HepG2 (cell line): ENCODE data around the gene ACSL1. TPM values are rescaled to one million over a fixed set of nuclear protein-coding genes. Genes with fewer than 3 reads are reported as not detected.
A peak's percentile ranks its signal among the peaks of the same experiment; 100 is the strongest.

Experiments
- KLF11 ChIP-seq: IDR thresholded peaks from 2 replicates; pipeline ENCODE4 v1.6.1; 2016; ENCODE audit warnings: missing compliant biosample characterization
- MBNL3 ChIP-seq: fragments of 250-450 bp; sonication (Bioruptor Pico); conservative IDR thresholded peaks from 2 replicates; pipeline ENCODE4 v1.8.0; 2022; ENCODE audit warnings: mild to moderate bottlenecking, inconsistent platforms
- PBX3 ChIP-seq: sonication (generic); formaldehyde crosslinking; IDR thresholded peaks from 2 replicates; pipeline ENCODE4 v1.8.1; 2023; ENCODE audit warnings: missing genetic modification reagents, inconsistent platforms, borderline replicate concordance
- TCF12 ChIP-seq, 2 experiments: fragments of 450-650 bp in 1 of 2; sonication (generic) in 1 of 2; formaldehyde crosslinking in 1 of 2; IDR thresholded peaks; 2 replicates each; pipeline versions ENCODE4 v1.6.1 to v1.8.0; 2017 to 2022; ENCODE audit warnings: antibody characterized with exemption in 1 of 2, mild to moderate bottlenecking in 1 of 2, missing genetic modification reagents in 1 of 2, moderate library complexity in 1 of 2
- ZBTB20 ChIP-seq: sonication (generic); formaldehyde crosslinking; IDR thresholded peaks from 2 replicates; pipeline ENCODE4 v1.8.1; 2023; ENCODE audit warnings: missing genetic modification reagents, low read depth, mild to moderate bottlenecking, borderline replicate concordance
- ZBTB40 ChIP-seq, 2 experiments: fragments of 450-650 bp in 1 of 2; sonication (generic) in 1 of 2; formaldehyde crosslinking in 1 of 2; IDR thresholded peaks; 2 replicates each; pipeline versions ENCODE4 v1.6.1 to v1.8.0; 2016 to 2022; ENCODE audit warnings: antibody characterized with exemption in 1 of 2, mild to moderate bottlenecking in 1 of 2, missing genetic modification reagents in 1 of 2
- ZFX ChIP-seq: sonication (generic); formaldehyde crosslinking; IDR thresholded peaks from 2 replicates; pipeline ENCODE4 v1.4.0; 2020; ENCODE audit warnings: mild to moderate bottlenecking, low read depth, missing genetic modification reagents, moderate library complexity
- ZNF232 ChIP-seq: sonication (generic); formaldehyde crosslinking; IDR thresholded peaks from 2 replicates; pipeline ENCODE4 v1.4.0; 2020; ENCODE audit warnings: missing genetic modification reagents, borderline replicate concordance
- ZNF670 ChIP-seq: sonication (generic); formaldehyde crosslinking; IDR thresholded peaks from 2 replicates; pipeline ENCODE4 v1.8.0; 2022; ENCODE audit warnings: mild to moderate bottlenecking, missing genetic modification reagents, borderline replicate concordance
- polyA plus RNA-seq, 8 experiments: library from polyadenylated mRNA; depleted of rRNA in 3 of 8; stranded (reverse) in 7 of 8; unstranded in 1 of 8; fragments of >200 nt; fragmentation: Illumina TruSeq in 4 of 8; extraction: Trizol in 4 of 8; gene quantifications; 2 replicates each; pipeline versions ENCODE4 v1.2.1 to v1.2.3, GENCODE V29; 2011 to 2016; ENCODE audit warnings: low read depth in 4 of 8, missing spikeins in 1 of 8, mixed read lengths in 1 of 8; ENCODE audit not compliant: insufficient read depth in 1 of 8
- total RNA-seq, 5 experiments: library from RNA; depleted of rRNA; stranded (reverse); fragments of >200 nt; fragmentation: Illumina TruSeq; extraction: Trizol; gene quantifications; 2 replicates each; pipeline ENCODE4 v1.2.3, GENCODE V29; 2016; ENCODE audit warnings: low read depth in 1 of 5
- TF ChIP-seq, protein P1 (sequence below): IDR thresholded peaks from 2 replicates; pipeline ENCODE4 v1.6.1; 2016; ENCODE audit warnings: missing compliant biosample characterization, missing genetic modification reagents, borderline replicate concordance
- TF ChIP-seq, protein P2 (sequence below): sonication (generic); formaldehyde crosslinking; IDR thresholded peaks from 2 replicates; pipeline ENCODE4 v1.8.0; 2022; ENCODE audit warnings: low read depth, missing genetic modification reagents
- TF ChIP-seq, protein P3 (sequence below): sonication (generic); formaldehyde crosslinking; IDR thresholded peaks from 2 replicates; pipeline ENCODE4 v1.5.1; 2020; ENCODE audit warnings: mild to moderate bottlenecking, moderate library complexity, missing genetic modification reagents

ACSL1 gene
- total and polyA plus RNA-seq, 2 of the 13 experiments (the other 11 are each of a cell fraction or from before 2014, with no cell fraction given), result 10.0 to 29.8 TPM

DNA sequence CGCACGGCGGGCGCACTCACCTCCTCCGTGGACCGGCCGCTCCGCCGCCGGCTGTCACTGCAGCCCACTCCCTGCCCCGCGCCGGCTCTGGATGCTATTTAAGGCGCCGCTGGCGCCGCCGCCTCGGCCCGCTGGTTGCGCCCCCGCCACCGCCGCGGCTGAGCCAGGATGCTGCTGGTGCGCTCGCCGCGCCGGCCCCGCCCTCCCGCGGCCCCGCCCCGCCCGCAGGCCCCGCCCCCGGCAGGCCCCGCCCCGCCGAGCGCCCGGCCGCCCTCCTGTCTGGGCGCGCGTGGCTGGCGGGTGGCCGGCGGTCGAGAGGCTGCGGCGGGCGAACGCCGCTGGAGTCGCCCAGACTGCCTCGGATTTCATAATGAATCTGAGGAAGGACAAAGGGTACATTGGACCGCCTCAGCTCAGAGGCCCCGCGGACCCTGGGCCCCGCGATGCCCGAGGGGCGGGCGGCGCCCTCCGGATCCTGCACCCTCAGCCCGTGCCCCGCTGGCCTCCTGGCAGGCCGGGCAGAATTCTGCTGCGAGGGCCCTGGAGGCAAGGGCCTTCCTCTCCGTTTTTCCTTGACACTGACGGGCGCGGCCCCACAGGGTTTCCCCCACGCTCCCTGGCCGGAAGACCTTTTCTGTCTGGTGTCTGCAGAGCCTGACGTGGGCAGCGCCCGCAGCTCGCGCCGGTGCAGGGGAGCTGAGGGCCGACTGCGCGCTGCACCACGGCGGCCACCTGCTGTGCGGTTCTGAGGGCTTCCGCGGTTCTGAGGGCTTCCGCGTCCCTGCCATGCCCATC lies at the start of gene ACSL1 (continued):
- no peak for TF ChIP-seq ZBTB40 (IDR thresholded peaks at IDR 0.05)
- no peak; the same call in 1 of the 2 replicates for TF ChIP-seq ZBTB40 (CRISPR knock-in tag; IDR thresholded peaks at IDR 0.05)
- TF ChIP-seq, protein P1, sequence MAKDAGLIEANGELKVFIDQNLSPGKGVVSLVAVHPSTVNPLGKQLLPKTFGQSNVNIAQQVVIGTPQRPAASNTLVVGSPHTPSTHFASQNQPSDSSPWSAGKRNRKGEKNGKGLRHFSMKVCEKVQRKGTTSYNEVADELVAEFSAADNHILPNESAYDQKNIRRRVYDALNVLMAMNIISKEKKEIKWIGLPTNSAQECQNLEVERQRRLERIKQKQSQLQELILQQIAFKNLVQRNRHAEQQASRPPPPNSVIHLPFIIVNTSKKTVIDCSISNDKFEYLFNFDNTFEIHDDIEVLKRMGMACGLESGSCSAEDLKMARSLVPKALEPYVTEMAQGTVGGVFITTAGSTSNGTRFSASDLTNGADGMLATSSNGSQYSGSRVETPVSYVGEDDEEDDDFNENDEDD, result no peak
- TF ChIP-seq, protein P2, sequence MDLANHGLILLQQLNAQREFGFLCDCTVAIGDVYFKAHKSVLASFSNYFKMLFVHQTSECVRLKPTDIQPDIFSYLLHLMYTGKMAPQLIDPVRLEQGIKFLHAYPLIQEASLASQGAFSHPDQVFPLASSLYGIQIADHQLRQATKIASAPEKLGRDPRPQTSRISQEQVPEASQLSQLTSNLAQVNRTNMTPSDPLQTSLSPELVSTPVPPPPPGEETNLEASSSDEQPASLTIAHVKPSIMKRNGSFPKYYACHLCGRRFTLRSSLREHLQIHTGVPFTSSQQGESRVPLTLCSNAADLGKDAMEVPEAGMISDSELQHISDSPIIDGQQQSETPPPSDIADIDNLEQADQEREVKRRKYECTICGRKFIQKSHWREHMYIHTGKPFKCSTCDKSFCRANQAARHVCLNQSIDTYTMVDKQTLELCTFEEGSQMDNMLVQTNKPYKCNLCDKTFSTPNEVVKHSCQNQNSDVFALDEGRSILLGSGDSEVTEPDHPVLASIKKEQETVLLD (CRISPR knock-in tag), result no peak
- TF ChIP-seq TCF12 (IDR thresholded peaks at IDR 0.05), result no peak
- no peak for TF ChIP-seq TCF12 (CRISPR knock-in tag; IDR thresholded peaks at IDR 0.05)
- TF ChIP-seq, protein P3, sequence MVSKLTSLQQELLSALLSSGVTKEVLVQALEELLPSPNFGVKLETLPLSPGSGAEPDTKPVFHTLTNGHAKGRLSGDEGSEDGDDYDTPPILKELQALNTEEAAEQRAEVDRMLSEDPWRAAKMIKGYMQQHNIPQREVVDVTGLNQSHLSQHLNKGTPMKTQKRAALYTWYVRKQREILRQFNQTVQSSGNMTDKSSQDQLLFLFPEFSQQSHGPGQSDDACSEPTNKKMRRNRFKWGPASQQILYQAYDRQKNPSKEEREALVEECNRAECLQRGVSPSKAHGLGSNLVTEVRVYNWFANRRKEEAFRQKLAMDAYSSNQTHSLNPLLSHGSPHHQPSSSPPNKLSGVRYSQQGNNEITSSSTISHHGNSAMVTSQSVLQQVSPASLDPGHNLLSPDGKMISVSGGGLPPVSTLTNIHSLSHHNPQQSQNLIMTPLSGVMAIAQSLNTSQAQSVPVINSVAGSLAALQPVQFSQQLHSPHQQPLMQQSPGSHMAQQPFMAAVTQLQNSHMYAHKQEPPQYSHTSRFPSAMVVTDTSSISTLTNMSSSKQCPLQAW (CRISPR knock-in tag), result peak; percentile 52; the same call in 1 of the 2 replicates
- no peak for TF ChIP-seq ZNF670 (CRISPR knock-in tag)
- TF ChIP-seq ZNF232 (CRISPR knock-in tag), result peak; percentile 27; the same call in 1 of the 2 replicates
- TF ChIP-seq ZFX (CRISPR knock-in tag), result peak; percentile 25; the same call in 1 of the 2 replicates
- no peak for TF ChIP-seq KLF11 (CRISPR knock-in tag)
- no peak for TF ChIP-seq ZBTB20 (CRISPR knock-in tag)
- no peak for TF ChIP-seq PBX3 (CRISPR knock-in tag)
- TF ChIP-seq MBNL3, result no peak
